HG02588 (cell line): Measurements from ENCODE around the gene KAT2A.

Source experiments
- ATAC-seq: cut with Tn5 transposase; IDR thresholded peaks from one replicate; pipeline ENCODE4 v1.9.1; 2021; ENCODE audit warnings: mild to moderate bottlenecking, moderate library complexity; ENCODE audit not compliant: unreplicated experiment

The KAT2A gene

GRCh38 chr17:42096360-42097111 lies 24.6 kb downstream of the KAT2A start:
- no peak for ATAC-seq

- ATAC-seq, result no peak
Measured at GRCh38 chr17:42094375-42095069, 26.6 kb downstream of the KAT2A start.

- no peak for ATAC-seq
Measured at GRCh38 chr17:42092939-42093338, 28.2 kb downstream of the KAT2A start.

GRCh38 chr17:42090964-42091790 lies 30.0 kb downstream of the KAT2A start:
- ATAC-seq, result no peak

GRCh38 chr17:42088736-42089135 lies 32.4 kb downstream of the KAT2A start:
- ATAC-seq, result no peak

GRCh38 chr17:42087736-42088705 lies 33.1 kb downstream of the KAT2A start:
- no peak for ATAC-seq

- ATAC-seq, result no peak
Measured at GRCh38 chr17:42087042-42087701, 34.0 kb downstream of the KAT2A start.

- no peak for ATAC-seq
Measured at GRCh38 chr17:42081516-42082129, 39.5 kb downstream of the KAT2A start.

GRCh38 chr17:42079541-42079940 lies 41.6 kb downstream of the KAT2A start:
- no peak for ATAC-seq

- no peak for ATAC-seq
Measured at GRCh38 chr17:42078396-42079043, 42.6 kb downstream of the KAT2A start.

- ATAC-seq, result no peak
Measured at GRCh38 chr17:42077755-42078154, 43.4 kb downstream of the KAT2A start.

GRCh38 chr17:42076797-42077559 lies 44.2 kb downstream of the KAT2A start:
- no peak for ATAC-seq

- no peak for ATAC-seq
Measured at GRCh38 chr17:42075789-42076188, 45.4 kb downstream of the KAT2A start.

- ATAC-seq, result no peak
Measured at GRCh38 chr17:42072323-42073187, 48.6 kb downstream of the KAT2A start.

- no peak for ATAC-seq
Measured at GRCh38 chr17:42071810-42072209, 49.4 kb downstream of the KAT2A start.

- ATAC-seq, result no peak
Measured at GRCh38 chr17:42068979-42069378, 52.2 kb downstream of the KAT2A start.

- ATAC-seq, result no peak
Measured at GRCh38 chr17:42067371-42068091, 53.6 kb downstream of the KAT2A start.
